SK-N-MC (cell line): ENCODE measurements around the gene NDUFB6.

Source experiments
- EZH2 ChIP-seq: fragments of 200-600 bp; sonication (generic); IDR thresholded peaks from one replicate; pipeline ENCODE4 v1.6.1; 2017; ENCODE audit warnings: antibody characterized with exemption
- FOXP2 ChIP-seq: optimal IDR thresholded peaks from 2 replicates; pipeline ENCODE3; 2011; ENCODE audit warnings: mild to moderate bottlenecking, moderate library complexity; ENCODE audit not compliant: insufficient read depth; ENCODE audit errors: extremely low read length, control extremely low read depth
- POLR2AphosphoS5 ChIP-seq: IDR thresholded peaks from 2 replicates; pipeline ENCODE4 v1.6.1; 2012; ENCODE audit warnings: mild to moderate bottlenecking, low read depth, low read length, borderline replicate concordance

DNA sequence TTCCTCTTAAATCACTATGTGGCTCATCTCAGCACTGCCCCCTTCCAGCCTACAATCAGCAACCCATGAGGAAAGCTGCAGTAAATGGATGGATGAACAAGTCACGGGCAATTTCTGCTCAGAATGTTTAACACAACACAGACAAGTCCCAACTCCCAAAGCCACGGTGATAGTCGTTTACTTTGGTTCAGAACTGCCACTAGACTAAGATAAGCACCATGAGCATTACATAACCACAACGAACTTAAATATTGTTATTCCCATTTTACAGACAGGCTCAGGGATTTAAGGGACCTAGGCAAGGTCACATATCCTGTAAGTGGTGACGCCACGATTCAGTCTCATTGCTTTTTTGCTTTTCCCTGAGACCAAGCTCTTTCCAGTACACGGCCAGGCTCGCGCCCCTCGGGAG, 22.8 kb downstream of the NDUFB6 start:
- TF ChIP-seq EZH2 = no peak
- no peak for TF ChIP-seq FOXP2
- no peak for TF ChIP-seq POLR2AphosphoS5
